DMS79 treated with DMSO at 0.1 percent for 48 hours (cell line): ENCODE data around the gene TST.
A peak's percentile ranks its signal among the peaks of the same experiment; 100 is the strongest.

Experiments
- DNase-seq: peaks from one replicate; lab custom pipeline; 2025; lab: John Stamatoyannopoulos, UW

Gene TST

DNA sequence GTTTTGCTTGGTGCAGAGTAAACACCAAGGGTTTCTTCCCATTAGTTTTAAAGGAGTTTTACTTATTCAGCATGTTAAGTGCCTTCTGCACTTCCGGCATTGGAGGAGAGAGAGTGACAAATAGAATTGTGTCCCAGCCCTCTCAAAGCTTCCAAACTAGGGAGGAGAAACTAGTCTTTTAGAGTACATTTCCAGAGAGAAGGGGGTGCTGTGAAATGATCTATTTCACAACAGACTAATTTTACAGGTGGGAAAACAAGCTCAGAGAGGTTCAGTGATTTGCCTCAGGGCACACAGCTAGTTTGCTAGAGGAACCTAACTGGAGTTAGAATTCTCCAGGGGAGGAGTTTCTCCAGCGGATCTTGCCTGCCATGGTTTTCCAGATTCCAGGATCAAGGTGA is 12.9 kb upstream of the TST start:
- no peak for DNase-seq

DNA sequence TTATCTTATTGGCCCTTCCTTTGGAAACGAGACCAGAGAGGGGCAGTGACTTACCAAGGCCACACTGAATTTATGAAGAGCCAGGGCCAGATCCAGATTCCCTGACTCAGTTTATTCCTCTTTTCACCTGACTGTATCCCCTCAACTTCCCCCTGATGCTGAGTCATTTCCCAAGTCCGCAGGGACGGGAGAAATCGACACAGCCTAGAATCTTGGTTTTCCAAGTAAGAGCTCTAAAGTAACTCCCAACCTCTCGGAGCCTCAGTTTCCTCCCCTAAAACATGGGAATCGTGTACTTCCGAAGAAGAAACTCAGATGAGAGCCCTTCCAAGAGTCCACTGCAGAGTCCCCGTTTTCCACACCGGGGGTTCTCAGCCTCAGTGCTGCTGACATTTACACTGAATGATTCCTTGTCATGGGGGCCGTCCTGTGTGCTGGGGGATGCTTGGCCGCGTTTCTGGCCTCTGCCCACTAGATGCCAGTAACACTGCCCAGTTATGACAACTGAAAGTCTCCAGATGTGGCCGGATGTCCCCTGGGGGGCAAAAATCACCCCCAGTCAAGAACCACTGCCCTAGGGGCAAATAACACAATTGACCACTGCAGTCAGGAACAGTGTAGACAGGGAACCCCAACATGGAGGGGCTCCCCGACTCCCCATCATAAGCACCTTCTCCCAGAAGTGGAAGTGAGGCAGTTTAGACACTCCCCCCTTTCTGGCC is 11.5 kb upstream of the TST start:
- no peak for DNase-seq

DNA sequence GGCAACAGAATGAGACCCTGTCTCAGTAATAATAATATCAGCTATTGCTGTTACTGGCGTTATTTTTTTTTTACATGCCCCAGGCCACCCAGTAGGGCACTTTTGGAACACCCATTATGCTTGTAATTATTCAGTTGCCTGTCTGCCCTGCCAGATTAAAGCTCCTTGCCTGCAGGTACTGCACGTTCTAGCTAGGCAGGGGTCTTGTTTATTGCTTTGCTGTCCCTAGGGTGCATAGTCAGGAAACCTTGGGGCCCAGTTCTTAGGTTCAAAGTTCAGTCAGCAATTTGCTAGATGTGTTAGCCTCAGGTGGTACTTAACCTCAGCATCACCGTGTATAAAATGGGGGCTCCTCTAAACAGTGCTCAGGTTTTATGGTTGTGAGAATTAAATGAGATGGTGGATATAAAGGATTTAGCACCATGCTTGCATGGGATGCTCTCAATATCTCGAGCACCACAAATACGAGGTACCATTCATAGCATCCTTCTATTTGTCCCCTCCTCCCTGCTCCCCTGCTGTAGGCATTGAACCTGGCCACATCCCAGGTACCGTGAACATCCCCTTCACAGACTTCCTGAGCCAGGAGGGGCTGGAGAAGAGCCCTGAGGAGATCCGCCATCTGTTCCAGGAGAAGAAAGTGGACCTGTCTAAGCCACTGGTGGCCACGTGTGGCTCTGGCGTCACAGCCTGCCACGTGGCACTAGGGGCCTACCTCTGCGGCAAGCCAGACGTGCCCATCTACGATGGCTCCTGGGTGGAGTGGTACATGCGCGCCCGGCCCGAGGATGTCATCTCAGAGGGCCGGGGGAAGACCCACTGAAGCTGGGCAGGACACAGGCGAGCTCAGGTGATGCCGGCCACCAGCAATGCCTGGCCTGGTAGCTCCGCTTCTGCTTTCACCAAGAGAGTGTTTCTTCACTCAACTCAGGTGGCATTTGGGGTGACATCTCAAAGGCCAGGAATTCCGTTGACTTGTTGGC is 9.7 kb upstream of the TST start:
- no peak for DNase-seq

GRCh38 chr22:37027556-37027955 is 8.3 kb upstream of the TST start:
- DNase-seq = no peak

DNA sequence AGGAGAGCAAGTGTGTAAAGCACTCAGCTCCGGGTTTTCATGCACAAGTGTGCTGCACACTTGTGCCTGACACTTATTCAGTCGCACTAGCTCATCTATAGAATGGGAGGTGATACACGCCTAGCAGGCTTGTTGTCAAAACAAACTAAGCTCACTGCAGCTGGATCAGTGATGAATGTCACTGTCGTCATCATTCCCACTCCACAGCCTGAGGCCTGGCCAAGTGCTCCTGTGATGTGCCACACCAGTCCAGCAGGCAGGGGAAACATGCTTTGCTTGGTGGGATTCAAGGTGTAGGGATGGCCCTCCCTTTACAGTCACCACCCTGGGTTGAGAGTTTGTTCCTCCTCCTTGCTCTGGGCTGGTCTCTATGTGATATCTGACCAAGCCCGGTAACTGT is 7.1 kb upstream of the TST start:
- no peak for DNase-seq

- DNase-seq = no peak
Observed at GRCh38 chr22:37025500-37026070, 6.3 kb upstream of the TST start.

DNA sequence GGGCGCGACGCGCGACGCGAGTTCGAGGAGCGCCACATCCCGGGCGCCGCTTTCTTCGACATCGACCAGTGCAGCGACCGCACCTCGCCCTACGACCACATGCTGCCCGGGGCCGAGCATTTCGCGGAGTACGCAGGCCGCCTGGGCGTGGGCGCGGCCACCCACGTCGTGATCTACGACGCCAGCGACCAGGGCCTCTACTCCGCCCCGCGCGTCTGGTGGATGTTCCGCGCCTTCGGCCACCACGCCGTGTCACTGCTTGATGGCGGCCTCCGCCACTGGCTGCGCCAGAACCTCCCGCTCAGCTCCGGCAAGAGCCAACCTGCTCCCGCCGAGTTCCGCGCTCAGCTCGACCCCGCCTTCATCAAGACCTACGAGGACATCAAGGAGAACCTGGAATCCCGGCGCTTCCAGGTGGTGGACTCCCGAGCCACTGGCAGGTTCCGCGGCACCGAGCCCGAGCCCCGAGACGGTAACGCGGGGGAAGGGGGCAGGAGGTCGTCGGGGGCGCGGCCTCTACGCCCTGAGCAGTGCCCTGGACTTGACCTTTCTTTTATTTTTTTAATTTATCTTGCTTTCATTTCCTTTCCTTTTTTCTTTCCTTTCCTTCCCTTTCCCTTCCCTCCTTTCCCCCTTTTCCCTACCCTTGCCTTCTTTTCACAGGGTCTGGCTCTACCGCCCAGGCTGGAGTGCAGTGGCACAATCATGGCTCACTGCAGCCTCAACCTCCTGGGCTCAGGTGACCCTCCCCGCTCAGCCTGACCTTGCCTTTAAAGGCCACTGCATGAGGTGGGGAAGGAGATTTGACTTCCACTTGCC is 5.3 kb upstream of the TST start:
- DNase-seq = no peak

- no peak for DNase-seq
Observed at GRCh38 chr22:37023743-37024338, 4.6 kb upstream of the TST start.

DNA sequence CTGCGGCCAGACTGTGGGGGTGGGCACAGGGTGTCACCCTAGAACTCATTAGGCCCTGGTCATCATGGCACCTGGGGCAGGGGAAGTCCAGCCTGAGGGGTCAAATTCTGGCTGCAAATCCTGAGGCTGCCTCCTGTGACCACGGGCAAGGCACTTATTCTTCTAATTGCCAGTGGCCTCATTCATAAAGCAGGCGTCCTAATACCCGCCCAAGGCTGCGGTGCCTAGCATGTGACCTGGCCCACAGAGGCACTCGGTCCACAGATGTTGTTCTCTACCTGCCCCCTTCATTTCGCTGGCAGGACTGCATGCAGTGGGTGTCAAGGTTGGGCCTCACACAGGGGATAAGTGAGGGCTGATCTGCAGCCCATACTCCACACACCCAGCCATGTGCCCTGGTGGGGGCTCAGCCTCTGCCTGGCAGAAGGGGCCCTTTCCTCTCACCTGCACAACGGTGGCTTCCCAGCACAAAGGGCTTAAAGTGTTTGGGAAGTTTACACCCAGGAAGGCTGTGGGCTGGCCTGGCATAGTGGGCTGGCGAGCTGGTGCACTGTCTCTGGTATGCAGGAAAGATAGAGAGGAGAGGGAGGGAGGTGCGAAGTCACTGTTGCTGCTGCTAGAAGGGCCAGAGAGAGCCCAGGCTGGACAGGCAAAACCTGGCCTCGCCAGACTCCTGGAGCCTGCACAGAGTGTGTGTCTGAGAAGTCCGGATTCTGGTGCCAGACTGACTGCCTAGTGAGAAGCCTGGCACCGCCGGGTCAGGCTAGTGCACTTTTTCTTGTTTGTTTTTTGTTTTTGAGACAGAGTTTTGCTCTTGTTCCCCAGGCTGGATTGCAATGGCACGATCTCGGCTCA is 3.5 kb upstream of the TST start:
- DNase-seq = no peak

GRCh38 chr22:37021710-37022482 is 2.6 kb upstream of the TST start:
- DNase-seq = no peak

DNA sequence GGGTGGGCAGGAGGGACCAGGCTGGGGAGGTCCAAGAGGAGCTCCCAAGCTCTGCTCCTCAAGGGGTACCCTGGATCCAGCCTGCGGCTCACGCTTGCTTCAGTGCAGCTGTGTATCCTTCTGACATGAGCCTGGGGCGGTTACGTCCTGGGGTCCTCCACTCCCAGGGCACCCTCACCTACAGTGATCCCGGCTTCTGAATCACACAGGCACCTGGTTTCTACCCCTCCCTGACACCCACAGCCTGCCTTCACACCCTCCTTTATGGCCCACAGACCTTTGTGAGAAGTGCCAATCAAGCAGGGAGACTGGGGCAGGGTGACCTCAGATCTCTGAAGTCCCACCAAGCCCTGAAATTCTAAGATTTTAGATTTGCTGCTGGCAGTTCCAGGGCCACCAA is 1.8 kb upstream of the TST start:
- DNase-seq = no peak

DNA sequence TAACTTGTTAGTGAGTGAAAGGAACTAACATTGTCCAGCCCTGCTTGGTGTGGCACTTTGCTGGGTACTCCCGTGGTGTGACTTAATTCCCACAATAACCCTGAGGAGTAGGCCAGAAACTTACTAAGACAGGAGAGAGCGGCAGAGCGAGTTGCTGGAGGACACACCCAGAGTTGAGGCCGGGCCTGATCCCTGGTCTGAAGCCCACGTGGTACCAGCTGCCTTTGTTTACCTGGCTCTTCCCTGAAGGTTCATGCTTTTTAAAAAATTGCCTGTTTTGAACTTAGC is 889 bp upstream of the TST start:
- DNase-seq = no peak

- no peak for DNase-seq
Observed at GRCh38 chr22:37018815-37019308, 385 bp downstream of the TST start.

GRCh38 chr22:37018086-37018814 is 997 bp downstream of the TST start:
- DNase-seq = no peak

DNA sequence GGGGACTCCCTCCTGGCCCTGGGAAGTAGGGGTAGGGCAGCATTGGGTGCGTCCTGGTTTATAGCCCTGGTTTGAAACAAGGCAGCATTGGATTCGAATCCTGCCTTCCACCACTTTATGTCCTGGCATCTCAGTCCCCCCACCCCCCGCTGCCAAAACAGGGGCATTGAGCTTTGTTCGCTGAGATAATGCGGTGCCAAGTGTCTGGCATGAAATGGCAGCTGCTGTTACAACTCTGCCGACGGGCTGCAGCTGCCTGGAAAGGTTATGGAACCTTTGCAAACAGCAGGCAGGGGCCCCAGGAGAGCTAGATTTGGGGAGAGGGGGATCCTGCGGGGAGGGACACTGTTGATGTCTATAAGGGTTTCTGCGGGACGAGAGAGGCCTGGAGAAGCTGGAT is 1.9 kb downstream of the TST start:
- no peak for DNase-seq

- DNase-seq = no peak
Observed at GRCh38 chr22:37016134-37016910, 2.9 kb downstream of the TST start.

GRCh38 chr22:37015587-37015878 is 3.7 kb downstream of the TST start:
- no peak for DNase-seq

DNA sequence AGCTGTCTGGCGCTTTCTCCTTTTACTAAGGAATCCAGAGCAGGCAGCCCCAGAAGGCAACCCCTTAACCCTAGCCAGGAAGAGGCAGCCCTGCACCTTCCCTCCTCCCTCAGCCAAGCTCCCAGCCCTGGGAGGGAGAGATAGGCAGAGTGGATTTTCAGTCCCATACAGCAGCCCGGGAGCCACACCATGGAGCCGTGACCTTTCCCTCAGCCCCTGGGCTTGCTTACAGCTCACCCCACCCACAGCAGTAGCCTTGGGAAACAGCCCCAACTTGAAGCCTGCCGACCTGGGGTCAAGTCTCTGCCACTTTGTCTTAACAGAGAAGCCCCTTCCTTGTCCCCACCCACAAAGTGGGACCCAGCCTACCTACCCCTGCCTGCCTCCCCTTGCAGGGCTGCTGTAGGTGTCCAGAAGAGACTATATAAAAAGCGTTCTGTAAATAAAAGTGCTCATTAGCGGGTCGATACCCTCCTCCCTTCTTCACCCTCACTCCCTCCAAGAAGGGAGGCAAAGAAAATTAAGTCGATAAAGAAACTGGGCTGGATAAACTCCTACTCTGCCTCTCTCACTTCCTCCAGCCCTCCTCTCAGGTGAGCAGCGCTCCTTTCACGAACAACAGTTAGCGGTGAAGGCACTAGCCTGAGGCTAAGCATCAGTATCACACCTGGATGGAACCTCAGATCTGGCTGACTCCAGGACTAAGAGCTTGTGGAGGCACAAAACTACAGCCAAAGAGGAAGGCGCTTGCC is 4.2 kb downstream of the TST start:
- peak; percentile 6 for DNase-seq
